ENCODE results near the gene AGPAT4.

GRCh38 chr6:161110028-161110779, 163.7 kb downstream of the AGPAT4 start:
- TF ChIP-seq, protein P1, sequence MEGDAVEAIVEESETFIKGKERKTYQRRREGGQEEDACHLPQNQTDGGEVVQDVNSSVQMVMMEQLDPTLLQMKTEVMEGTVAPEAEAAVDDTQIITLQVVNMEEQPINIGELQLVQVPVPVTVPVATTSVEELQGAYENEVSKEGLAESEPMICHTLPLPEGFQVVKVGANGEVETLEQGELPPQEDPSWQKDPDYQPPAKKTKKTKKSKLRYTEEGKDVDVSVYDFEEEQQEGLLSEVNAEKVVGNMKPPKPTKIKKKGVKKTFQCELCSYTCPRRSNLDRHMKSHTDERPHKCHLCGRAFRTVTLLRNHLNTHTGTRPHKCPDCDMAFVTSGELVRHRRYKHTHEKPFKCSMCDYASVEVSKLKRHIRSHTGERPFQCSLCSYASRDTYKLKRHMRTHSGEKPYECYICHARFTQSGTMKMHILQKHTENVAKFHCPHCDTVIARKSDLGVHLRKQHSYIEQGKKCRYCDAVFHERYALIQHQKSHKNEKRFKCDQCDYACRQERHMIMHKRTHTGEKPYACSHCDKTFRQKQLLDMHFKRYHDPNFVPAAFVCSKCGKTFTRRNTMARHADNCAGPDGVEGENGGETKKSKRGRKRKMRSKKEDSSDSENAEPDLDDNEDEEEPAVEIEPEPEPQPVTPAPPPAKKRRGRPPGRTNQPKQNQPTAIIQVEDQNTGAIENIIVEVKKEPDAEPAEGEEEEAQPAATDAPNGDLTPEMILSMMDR (conservative IDR thresholded peaks at IDR 0.05; ENCODE audit: low read length) = no peak
- TF ChIP-seq EZH2phosphoT487 (IDR thresholded peaks at IDR 0.05; ENCODE audit: borderline replicate concordance, low read depth, low read length) = no peak
